HUDEP-2 (cell line): ENCODE measurements around the gene EDEM2.
"Not testable (repeated sequence)": the region's sequence is repeated elsewhere in the genome, so short reads cannot be mapped to it uniquely, and the experiment has no call there.

Source experiments
- DNase-seq, 76 experiments: peaks; one replicate each; lab custom pipeline; 2025; ENCODE audit not compliant: unreplicated experiment in 76 of 76; lab: John Stamatoyannopoulos, UW

Gene EDEM2, protein sequence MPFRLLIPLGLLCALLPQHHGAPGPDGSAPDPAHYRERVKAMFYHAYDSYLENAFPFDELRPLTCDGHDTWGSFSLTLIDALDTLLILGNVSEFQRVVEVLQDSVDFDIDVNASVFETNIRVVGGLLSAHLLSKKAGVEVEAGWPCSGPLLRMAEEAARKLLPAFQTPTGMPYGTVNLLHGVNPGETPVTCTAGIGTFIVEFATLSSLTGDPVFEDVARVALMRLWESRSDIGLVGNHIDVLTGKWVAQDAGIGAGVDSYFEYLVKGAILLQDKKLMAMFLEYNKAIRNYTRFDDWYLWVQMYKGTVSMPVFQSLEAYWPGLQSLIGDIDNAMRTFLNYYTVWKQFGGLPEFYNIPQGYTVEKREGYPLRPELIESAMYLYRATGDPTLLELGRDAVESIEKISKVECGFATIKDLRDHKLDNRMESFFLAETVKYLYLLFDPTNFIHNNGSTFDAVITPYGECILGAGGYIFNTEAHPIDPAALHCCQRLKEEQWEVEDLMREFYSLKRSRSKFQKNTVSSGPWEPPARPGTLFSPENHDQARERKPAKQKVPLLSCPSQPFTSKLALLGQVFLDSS

DNA sequence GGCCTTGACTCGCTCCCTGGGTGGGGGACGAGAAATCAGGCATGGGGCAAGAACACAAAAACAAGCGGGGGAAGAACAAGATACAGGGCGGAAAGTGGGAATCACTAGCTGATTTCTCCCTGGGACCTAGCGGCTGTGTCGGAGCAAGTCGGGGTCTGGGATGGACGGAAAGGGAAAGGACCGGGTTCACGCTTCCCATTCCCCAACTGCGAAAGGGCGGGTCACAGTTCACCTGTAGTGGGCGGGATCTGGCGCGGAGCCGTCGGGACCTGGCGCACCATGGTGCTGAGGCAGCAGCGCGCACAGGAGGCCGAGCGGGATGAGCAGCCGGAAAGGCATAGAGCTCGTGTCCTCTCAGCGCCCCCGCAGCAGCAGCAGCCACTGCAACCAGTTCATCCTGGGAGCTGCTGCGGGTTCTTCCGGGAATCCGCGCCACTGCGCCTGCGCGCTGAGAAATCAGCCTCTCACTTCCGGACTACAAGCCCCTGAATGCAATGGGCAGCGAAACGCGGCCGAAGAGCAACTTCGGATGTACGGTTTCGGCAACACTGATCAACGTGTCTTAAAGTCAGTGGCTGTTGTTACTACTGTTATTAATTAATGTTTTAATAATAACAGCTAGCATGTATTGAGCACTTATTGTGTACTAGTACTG lies at the start of gene EDEM2:
Gene EDEM2, minus strand, starts transcription at position 417 of the 655 bp plus-strand sequence. Its CDS starts 78 bp downstream, at position 339.
- peak in 75 of 76 experiments; percentile 17 to 96 (median 88) for DNase-seq

DNA sequence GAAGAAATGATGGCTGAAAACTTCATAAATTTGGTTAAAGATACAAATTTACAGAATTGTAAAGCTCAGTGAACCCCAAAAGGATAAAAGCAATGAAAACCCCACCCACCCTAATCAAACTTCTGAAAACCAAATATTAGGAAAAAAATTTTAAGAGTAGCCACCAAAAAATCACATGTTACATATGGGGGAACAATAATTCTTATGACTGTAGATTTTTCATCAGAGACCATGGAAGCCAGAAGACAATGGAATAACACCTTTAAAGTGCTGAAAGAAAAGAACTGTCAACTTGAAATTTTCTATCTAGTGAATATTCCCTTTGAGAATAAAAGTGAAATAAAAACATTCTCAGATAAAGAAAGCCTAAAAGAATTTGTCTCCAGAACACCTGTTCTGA lies 49.2 kb upstream of the EDEM2 start:
- no peak for DNase-seq

DNA sequence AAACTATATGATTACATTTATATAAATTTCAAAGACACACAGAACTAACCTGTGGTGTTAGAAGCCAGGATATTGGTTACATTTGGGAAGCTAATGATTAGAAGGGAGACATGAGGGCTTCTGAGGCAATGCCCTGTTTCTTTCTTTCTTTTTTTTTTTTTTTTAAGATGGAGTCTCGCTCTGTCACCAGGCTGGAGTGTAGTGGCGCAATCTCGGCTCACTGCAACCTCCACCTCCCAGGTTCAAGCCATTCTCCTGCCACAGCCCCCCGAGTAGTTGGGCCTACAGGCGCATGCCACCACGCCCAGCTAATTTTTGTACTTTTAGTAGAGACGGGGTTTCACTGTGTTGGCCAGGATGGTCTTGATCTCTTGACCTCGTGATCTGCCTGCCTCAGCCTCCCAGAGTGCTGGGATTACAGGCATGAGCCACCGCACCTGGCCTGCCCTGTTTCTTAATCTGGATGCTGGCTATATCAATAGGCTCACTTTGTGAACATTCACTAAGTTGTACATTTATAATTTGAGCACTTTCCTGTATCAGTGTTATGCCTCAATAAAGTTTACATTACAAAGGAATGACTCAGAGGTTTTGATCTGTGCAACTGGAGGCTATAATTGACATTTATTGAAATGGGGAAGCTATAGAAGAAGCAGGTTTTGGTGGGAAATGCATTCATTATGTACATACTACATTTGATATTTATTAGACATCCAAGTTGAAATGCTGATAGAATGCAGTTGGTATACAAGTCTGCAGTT lies 46.1 kb upstream of the EDEM2 start:
- peak in 1 of 76 experiments; percentile 6 for DNase-seq

DNA sequence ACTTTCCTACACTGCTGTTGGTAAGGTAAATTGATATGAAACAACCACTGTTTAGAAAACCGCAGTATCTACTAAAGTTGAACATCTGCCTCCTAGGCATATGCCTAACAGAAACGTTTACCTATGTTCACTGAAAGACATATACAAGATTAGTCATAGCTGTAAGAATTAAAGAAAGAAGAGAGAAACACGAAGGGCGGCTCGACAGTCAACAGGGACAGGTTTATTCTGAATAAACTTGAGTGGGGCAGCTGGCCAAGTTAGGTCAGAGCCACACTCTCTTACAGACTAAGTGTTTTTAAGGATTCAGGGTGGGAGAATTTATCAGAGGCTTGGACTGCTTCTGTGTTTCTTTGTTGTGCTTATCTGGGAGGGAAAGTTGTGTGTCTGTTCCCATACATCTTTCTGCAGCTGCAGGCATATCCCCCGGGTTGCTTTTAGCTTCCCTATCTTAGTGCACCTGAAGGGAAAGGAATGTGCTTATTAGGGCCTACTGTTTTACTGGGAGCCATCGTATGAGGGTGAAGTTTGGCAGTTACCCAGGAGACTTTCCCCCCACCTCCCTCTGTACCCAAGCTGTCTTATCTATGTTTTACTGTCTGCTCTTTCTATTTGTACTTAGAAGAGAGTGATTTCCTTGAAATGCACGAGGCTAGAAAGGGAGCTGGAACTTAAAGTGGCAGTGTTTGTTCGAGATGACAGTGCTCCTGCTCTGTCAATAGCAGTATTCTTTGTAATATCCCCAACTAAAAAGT lies 45.2 kb upstream of the EDEM2 start:
- peak in 74 of 76 experiments; percentile 8 to 88 (median 66) for DNase-seq

DNA sequence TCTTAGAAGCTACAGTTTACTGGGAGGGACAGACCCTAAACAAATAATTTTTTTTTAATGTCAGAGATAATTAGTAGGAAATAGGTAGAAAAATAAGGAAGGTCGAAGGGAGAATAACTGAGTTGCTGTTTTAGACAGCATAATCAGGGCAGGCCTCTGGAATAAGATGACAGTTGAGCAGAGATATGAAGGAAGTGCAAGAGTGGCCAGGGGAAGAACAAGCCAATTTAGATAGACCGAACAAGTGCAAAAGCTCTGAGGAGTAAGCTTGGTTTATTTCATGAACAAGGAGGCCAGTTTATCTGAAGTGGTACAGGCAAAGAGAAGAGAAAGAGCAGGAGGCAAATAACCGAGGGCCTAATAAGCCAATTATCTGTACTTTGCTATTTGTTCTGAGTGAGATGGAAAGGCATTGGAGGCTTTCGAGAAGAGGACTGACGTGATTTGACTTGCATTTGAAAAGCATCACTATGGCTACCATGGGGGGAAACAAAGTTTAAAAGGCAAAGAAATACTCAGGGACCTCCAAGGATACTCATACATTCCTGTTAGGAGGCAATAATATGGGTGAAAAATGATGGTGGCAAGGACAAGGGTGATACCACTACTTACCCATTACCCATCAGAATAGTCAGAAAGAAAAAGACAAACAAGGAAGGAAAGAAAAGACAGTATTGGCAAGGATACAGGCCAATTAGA lies 44.4 kb upstream of the EDEM2 start:
- DNase-seq, result peak in 2 of 76 experiments; percentile 4 to 33

DNA sequence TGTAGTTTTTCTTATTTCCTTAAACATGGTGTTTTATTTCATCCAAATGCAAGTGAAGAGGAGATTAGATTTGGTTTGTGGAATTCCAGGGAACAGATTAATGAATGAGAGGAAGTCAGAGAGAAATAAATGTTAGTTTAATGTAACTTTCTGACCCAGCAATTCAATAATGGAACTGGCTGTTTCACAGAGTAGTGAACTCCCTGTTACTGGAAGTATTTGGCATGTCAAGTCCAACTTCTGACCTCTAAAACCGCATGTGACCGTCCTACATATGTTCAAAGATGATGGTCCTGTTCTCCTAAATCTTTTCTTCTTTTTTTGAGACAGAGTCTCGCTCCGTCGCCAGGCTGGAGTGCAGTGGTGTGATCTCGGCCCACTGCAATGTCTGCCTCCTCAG lies 43.4 kb upstream of the EDEM2 start:
- no peak for DNase-seq

DNA sequence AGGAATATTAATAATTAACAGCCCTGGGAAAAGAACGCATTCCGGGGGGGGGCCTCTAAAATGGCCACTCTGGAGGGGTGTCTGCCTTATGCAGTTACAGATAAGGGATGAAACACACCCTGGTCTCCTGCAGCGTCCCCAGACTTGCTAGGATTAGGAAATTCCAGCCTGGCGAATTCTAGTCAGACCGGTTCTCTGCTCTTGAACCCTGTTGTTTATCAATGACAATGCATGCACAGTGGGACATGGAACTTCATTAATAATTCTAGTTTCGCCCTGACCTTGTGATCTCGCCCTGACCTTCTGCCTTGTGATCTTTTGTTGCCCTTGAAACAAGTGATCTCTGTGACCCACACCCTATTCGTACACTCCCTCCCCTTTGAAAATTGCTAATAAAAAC lies 42.1 kb upstream of the EDEM2 start:
- not testable (repeated sequence) for DNase-seq

DNA sequence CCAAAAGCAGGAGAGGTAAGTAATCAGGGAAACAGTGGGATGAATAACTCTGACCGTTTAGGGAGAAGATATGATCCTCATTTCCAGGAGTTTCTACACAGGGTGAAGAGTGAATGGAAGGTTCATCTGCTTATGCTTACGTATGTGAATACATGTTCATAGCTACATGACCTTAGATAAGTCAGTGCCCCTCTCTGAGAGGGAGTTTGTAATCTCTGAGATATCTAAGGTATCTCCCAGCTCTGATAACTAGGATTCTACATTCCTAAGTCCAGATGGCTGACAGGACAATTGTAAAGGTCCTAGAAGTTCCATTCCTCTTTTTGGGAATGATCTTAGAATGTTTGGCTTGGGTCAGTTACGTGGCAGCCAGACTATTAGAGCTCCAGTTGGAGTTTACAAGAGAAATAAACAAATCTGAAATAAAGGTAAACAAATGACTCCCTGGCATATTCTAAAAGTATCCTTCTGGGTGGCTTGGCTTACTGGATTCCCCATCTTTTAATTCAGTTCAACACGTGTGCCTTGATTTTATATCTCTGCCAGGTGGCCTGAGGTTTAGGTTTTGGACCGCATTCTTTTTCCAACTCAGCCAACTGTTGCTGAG lies 40.6 kb upstream of the EDEM2 start:
- no peak for DNase-seq

DNA sequence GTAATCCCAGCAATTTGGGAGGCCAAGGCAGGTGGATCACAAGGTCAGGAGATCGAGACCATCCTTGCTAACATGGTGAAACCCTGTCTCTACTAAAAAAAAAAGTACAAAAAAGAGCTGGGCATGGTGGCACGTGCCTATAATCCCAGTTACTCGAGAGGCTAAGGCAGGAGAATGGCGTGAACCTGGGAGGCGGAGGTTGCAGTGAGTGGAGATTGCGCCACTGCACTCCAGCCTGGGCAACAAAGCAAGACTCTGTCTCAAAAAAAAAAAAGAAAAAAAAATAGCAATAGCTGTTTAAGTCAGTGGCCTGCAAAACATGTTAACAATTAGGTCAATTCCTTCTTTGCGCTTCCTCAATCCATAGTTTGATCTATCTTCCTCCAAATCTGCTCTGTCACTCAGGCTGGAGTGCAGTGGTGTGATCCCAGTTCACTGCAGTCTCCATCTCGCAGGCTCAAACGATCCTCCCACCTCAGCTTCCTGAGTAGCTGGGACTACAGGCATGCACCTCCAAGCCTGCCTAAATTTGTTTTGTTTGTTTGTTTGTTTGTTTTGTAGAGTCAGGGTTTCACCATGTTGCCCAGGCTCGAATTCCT lies 39.7 kb upstream of the EDEM2 start:
- not testable (repeated sequence) for DNase-seq

DNA sequence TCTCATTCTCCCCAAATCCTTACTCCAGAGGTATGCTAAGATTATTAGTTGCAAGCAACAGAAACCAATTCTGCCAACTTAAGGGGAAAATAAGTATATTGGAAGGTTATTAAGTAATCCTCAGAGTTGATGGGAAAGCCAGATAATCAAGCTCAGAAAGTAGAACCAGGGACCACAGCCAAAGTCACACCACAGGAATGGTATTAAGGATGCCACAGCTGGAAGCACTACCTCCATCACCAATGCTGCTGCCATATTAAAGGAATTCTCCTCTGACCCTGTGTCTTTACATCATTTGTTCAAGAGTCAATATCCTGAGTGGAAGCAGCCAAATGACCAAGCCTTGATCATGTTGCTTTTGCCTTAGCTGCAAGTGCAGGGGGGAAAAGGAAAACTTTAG lies 34.6 kb upstream of the EDEM2 start:
- no peak for DNase-seq

DNA sequence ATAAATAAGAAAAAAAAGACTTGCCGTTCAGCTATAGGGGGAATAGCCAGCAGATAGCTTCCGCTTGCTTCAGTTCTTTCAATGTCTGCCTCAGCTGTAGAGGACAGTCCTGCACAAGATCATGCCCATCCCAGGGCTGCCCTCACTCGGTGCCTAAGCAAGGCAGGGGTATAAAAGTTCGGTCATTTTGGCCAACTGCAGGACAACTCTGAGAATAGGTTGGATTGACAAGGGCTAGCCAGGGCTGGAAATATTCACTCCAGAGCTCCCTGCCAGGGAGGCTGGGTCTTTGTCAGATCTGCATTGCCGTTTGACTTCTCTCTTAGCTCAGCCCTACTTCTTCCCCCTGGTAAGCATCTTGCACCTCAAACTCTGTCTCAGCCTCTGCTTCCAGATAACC lies 33.1 kb upstream of the EDEM2 start:
- no peak for DNase-seq

DNA sequence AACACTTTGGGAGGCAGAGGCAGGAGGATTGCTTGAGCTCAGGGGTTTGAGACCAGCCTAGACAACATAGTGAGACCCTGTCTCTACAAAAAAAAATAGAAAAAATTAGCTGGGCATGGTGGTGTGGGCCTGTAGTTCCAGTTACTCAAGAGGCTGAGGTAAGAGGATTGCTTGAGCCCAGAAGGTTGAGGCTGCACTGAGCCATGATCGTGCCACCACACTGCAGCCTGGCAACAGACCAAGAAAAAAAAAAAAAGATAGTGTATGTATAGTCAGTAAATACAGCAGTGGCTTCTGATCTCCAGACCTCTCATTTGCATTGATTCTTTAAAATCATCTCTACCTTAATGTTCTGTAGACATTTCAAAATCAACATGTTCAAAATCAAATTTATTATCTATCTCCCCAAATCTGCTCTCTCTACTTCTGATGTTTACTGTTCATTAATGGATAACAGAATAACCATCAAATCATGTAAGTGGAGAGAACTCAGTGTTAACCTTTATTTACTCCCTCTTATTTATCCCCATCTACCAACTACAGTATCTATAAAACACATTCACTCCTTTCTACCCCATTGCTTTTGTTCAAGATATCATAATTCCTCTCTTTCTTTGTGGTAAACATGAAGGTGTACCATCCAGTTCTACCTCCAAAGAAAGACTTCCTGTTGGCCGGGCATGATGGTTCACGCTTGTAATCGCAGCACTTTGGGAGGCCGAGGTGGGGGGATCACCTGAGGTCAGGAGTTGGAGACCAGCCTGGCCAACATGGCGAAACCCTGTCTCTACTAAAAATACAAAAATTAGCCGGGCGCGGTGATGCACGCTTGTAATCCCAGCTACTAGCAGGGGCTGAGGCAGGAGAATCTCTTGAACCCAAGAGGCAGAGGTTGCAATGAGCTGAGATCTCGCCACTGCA lies 32.4 kb upstream of the EDEM2 start:
- peak in 3 of 76 experiments; percentile 2 to 22 (median 16) for DNase-seq

DNA sequence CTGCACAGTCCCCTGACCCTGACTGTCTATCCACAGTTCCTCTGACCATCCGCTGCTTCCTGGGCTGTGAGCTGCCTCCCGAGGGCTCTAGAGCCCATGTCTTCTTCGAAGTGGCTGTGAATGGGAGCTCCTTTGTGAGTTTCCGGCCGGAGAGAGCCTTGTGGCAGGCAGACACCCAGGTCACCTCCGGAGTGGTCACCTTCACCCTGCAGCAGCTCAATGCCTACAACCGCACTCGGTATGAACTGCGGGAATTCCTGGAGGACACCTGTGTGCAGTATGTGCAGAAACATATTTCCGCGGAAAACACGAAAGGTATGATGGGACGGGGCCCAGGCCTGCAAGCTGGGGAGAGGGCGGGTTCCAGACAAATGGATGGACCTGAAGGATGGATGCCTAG lies 29.0 kb upstream of the EDEM2 start:
- DNase-seq, result no peak

DNA sequence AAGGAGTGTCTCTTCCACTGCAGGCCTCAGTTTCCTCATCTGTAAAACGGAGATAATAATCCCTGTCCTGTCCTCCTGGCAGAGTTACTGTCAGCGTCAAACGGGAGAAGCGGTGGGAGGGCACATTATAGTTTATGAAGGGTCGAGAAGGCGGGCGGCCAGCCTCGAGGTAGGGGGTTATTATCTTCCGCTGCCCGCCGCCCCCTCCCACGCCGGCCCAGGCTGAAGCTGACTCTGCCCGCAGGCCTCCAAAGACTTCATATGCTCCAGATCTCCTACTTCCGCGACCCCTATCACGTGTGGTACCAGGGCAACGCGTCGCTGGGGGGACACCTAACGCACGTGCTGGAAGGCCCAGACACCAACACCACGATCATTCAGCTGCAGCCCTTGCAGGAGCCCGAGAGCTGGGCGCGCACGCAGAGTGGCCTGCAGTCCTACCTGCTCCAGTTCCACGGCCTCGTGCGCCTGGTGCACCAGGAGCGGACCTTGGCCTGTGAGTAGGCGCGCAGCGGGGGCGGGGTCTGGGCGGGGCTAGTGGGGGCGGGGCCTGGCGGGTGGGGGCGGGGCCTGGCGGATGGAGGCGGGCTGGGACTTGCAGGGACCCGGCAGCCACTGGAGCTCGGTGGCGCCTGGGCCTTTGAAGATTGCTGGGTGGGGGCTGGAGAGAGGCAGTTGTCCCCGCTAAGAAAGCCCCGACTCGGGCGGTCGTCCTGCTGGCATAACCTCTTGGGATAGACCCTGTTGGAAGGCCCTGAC lies 27.5 kb upstream of the EDEM2 start:
- peak in 6 of 76 experiments; percentile 1 to 24 (median 13) for DNase-seq

DNA sequence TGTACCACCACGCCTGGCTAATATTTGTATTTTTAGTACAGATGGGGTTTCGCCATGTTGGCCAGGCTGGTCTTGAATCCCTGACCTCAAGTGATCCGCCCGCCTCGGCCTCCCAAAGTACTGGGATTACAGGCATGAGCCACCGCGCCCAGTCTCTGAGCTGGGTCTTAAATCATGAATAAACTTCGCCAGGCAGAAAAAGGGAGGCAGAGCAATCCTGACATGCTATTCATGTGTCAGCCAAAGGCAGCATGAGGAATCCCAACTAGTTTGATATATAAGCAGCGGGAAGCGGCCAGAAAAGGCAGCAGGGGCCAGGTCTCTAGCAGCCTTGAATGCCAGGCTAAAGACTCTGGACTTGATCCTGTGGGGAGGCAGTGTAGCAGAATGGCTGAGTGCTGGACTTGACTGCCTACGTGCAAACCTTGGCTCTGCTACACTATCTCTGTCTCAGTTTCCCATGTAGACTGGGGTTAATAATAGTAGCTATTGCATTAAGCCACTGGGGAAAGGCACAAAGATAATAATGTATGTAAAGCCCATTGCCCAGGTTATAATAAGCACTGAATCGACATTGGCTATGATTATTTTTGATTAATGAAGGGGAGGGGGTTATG lies 26.5 kb upstream of the EDEM2 start:
- no peak for DNase-seq

DNA sequence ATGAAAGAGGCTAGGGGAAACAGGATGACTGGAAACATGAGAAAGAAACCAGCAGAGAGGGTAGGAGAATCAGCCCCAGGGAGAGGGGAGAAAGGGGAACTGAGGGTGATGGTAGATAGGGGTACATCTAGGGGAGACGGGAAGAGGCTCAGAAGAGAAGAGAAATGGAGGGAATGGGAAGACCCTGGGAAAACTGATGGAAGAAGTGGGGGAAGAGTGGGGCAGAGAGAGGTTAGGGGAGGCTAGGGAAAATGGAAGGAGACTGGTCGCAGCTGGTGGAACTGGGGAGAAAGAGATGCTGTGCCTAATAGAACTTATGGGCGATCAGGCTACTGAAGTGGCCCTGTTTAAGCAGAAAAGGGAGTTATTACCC lies 25.3 kb upstream of the EDEM2 start:
- no peak for DNase-seq
